ENCODE results near the gene MCM5.
"Not testable (repeated sequence)": the region's sequence is repeated elsewhere in the genome, so short reads cannot be mapped to it uniquely, and the experiment has no call there.

The MCM5 gene

DNA sequence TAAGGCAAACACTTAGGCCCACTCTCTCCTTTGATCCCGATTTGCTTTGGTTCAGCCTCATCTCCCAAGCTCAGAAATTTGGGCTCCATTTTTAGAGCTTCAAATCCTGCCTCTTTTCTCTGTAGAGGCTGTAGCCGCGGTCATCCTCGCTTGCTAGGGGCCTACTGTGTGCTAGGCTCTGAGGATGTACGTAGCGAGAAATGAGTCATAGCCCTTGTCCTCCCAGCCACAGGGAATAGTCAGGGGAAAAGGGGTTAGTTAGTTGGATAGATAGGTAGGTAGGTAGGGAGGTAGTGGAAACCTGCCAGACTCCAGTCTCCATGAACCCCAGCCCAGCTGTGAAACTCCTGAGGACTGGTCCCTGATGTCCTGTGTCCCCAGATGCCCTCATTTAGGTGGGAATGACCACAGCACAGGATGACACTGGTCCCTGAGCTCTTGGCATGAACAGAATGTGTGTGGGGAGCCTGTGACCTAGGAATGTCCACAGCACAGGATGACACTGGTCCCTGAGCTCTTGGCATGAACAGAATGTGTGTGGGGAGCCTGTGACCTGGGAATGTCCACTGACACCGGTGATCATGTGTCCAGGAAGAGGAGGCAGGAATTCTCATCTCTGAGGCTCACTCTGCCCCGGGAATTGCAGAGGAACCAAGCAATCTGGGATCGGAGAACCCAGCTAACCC, 40.4 kb upstream of the MCM5 start:
- TF ChIP-seq, protein P1, sequence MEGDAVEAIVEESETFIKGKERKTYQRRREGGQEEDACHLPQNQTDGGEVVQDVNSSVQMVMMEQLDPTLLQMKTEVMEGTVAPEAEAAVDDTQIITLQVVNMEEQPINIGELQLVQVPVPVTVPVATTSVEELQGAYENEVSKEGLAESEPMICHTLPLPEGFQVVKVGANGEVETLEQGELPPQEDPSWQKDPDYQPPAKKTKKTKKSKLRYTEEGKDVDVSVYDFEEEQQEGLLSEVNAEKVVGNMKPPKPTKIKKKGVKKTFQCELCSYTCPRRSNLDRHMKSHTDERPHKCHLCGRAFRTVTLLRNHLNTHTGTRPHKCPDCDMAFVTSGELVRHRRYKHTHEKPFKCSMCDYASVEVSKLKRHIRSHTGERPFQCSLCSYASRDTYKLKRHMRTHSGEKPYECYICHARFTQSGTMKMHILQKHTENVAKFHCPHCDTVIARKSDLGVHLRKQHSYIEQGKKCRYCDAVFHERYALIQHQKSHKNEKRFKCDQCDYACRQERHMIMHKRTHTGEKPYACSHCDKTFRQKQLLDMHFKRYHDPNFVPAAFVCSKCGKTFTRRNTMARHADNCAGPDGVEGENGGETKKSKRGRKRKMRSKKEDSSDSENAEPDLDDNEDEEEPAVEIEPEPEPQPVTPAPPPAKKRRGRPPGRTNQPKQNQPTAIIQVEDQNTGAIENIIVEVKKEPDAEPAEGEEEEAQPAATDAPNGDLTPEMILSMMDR (IDR thresholded peaks at IDR 0.05; ENCODE audit: borderline replicate concordance, insufficient read depth, low read depth, low read length) = no peak
- no peak overlapping the region for H3K4me3 ChIP-seq (ENCODE audit: low read depth, low read length)

DNA sequence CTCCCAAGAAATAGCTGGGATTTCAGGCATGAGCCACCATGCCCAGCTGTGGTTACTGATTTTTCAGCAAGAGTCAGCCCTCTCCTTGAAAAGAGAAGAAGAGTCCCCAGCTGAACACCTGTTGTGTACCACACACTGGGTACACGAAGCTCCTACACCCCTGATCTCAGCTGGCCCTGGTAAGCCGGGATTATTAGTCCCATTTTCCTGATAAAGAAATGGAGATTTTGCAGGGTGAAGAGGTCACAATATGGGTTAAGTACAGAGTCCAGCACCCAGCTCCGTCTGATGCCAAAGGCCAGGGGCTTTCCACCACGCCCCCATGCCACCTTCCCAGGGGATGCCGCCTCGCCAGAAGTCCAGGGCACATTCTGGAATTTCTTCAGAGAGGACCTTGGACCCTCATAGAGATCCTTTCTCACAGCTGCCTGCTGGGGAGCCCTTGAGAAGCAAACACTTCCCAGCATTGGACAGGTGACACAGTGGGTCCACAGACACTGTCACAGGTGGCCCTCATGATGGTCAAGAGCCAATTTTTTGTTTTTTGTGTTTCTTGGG, 38.9 kb upstream of the MCM5 start:
- no peak overlapping the region for H3K4me3 ChIP-seq (ENCODE audit: low read depth, low read length)
- TF ChIP-seq, protein P1 (IDR thresholded peaks at IDR 0.05; ENCODE audit: borderline replicate concordance, insufficient read depth, low read depth, low read length) = no peak

- TF ChIP-seq, protein P1 (IDR thresholded peaks at IDR 0.05; ENCODE audit: borderline replicate concordance, insufficient read depth, low read depth, low read length) = no peak
- H3K4me3 ChIP-seq (ENCODE audit: low read depth, low read length) = no peak overlapping the region
These were observed 36.3 kb upstream of the MCM5 start for GRCh38 chr22:35363566-35364086.

DNA sequence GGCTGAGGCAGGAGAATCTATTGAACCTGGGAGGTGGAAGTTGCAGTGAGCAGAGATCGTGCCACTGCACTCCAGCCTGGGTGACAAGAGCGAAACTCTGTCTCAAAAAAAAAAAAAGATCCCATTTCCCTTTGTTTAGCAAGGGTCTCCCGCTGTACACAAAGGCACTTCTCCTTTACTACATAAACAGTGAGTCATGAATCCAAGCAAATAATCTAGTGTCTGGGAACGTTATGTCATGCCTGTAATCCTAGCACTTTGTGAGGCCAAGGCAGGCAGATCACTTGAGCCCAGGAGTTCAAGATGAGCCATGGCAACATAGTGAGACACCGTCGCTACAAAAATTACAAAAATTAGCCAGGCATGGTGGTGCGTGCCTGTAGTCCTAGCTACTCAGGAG, 35.7 kb upstream of the MCM5 start:
- H3K4me3 ChIP-seq (ENCODE audit: low read depth, low read length) = not testable (repeated sequence)

- TF ChIP-seq, protein P1 (IDR thresholded peaks at IDR 0.05; ENCODE audit: borderline replicate concordance, insufficient read depth, low read depth, low read length) = no peak
- no peak overlapping the region for H3K4me3 ChIP-seq (ENCODE audit: low read depth, low read length)
These were observed 32.5 kb upstream of the MCM5 start for GRCh38 chr22:35367331-35367886.

DNA sequence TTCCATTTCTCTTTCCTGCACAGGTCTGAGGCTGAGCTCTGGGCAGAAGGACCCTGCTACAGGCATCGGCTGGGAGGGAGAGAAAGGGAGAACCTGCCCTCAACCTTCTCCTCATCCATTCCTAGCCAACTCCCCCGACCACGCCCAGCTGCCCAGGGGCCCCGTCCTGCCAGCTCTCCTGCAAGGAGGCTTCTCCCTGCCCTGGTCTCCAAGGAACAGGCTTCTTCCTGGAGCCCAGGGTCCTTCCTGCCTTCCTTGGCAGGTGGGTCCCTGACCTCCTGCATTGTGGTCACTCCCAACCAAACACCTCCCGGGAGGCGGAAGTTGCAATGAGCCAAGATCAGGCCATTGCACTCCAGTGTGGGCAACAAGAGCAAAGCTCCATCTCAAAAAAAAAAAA, 31.6 kb upstream of the MCM5 start:
- no peak overlapping the region for H3K4me3 ChIP-seq (ENCODE audit: low read depth, low read length)
- TF ChIP-seq, protein P1 (IDR thresholded peaks at IDR 0.05; ENCODE audit: borderline replicate concordance, insufficient read depth, low read depth, low read length) = no peak

GRCh38 chr22:35369996-35370395, 29.9 kb upstream of the MCM5 start:
- TF ChIP-seq, protein P1 (IDR thresholded peaks at IDR 0.05; ENCODE audit: borderline replicate concordance, insufficient read depth, low read depth, low read length) = no peak
- H3K4me3 ChIP-seq (ENCODE audit: low read depth, low read length) = no peak overlapping the region

Data from GM12875 (cell line).